Raji (cell line): ENCODE measurements around the gene MOGAT2.

Experiments
- POLR2A ChIP-seq: IDR thresholded peaks from 2 replicates; pipeline ENCODE4 v1.6.1; 2011; ENCODE audit warnings: low read depth, low read length, control low read depth; ENCODE audit not compliant: insufficient read depth

MOGAT2 gene

GRCh38 chr11:75717608-75718418, at the start of gene MOGAT2:
Gene MOGAT2 (plus strand): TSS chr11:75717838. CDS start chr11:75717889, 51 bp downstream.
- no peak for TF ChIP-seq POLR2A

DNA sequence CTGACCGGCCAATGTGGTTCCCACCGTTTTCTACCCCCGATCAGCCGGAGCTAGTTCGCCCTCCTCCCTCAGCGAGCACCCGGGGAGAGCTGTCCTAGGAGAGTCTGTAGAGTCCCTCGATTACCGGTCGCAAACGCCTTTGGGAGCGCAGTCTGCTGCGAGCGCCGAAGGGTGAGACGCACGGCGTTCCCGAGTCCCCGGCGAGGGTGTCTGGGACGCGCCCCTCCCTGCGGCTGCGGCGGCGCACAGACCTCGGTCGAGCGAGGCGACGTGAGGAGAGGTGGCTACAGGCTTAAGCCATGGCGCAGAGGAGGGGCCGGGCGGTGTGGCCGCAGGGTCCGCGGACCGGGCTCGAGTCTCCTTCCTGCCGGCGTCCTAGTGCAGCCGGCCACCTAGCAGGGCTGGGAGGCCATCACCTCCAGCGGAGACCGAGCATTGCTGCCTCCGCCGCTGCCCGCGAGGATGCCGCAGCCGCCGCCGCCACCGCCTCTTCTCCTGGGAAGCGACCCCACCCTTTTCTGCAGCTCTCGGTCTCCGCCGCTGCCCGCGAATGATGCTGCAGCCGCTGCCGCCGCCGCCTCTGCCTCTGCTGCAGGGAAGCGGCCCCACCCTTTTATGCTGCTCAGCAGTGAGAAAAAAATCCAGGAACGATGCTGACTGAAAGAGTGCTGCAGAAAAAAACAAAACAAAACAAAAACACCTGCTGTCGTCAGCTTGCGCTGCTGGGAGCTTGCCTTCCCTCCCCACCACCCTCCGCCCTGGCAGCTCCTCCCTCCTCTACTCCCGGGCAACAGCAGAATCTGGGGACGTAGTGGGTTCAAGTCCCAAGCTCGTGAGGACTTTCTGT, 49.0 kb upstream of the MOGAT2 start, which contains the start of gene MAP6:
MAP6 (minus strand) TSS at position 588 of the 847 bp plus-strand sequence. CDS start 669 bp downstream, outside the sequence.
- no peak for TF ChIP-seq POLR2A

DNA sequence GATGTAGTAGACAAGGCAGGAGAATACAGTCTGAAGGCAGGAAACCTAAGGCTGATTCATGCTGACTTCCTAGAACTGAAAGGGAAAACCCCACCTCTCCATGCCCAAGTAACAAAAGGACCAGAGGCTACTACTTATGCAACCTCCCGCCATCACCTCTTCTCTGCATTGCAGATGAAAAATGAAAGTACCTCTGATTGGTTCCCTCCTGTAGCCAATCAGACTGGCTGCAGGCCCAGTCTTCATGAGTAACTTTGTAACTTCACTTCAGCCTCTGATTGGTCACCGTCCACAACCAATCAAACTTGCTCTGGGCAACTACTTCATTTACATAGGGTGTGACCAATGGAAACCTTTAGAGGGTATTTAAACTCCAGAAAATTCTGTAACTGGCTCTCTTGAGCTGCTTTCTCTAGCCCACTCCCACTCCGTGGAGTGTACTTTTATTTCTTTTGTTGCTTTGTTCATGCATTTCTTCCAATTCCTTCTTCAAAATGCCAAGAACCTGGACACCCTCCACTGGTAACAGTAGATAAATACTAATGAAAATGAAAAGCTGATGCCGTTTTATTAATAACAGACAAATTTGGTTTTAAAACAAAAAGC, 43.6 kb upstream of the MOGAT2 start:
- no peak for TF ChIP-seq POLR2A

- no peak for TF ChIP-seq POLR2A
Measured at GRCh38 chr11:75677275-75677674, 40.4 kb upstream of the MOGAT2 start.

GRCh38 chr11:75677909-75678308, 39.7 kb upstream of the MOGAT2 start:
- no peak for TF ChIP-seq POLR2A

GRCh38 chr11:75678620-75679259, 38.9 kb upstream of the MOGAT2 start:
- TF ChIP-seq POLR2A: no peak

DNA sequence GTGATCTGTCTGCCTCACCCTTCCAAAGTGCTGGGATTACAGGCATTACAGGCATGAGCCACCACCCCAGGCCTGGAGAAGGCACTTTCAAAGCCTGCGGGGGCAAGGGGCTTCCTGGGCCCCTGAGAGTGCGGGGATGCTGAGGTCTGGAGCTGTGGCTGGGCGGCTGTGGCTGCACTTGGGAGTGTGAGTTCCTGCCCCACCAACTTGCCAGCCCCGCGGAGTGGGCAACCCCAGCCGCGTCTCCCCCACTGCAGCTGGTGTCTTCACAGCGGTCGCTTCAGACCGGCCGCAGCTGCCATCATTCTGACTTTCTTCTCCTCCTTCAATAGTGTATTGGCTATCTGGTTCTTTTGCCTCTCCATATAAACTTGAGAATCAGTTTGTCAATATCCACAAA, 38.1 kb upstream of the MOGAT2 start:
- no peak for TF ChIP-seq POLR2A

- no peak for TF ChIP-seq POLR2A
Measured at GRCh38 chr11:75689863-75690609, 27.6 kb upstream of the MOGAT2 start.

DNA sequence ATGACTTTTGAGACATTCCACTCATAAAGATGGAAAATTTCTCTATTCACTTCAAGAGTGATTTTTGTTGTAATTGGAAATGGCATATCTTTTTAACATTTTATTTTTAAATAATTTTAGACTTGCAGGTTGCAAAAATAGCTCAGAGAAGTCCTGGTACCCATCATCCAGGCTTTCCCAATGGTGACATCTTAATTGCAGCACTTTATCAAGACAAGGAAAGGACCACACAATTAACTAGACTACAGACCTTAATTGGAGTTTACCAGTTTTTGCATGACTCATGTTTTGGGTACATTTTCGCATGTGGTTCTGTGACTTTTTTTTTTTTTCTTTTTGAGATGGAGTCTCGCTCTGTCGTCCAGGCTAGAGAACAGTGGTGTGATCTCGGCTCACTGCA, 25.8 kb upstream of the MOGAT2 start:
- TF ChIP-seq POLR2A: no peak

DNA sequence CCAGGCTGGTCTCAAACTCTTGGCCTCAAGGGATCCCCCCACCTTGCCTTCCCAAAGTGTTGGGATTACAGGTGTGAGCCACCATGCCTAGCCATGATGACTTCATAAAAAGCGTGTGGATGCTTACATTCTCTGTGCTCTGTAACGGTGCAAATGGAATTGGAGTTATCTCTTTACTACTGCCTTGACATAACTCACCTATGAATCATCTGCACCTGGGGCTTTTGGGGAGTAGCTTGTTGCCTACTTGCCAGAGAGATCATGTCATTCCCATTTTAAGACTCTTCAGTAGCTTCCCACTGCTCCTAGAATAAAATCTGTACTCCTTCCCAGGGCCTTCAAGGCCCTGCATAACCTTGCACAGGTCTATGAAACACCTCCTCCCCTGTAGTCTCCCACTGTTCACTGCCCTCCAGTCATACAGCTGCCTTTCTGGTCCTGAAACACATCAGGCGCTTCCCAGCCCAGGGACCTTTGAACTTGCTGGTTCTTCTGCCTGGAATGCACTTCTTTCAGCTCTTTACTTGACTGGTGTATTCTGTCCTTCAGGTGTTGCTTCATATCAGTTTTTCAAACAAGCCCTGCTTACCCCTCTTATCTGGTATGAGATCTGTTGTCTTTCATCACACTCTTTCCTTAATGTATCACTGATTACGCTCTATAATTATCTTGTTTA, 19.6 kb upstream of the MOGAT2 start:
- TF ChIP-seq POLR2A: no peak

GRCh38 chr11:75700940-75701339, 16.7 kb upstream of the MOGAT2 start:
- no peak for TF ChIP-seq POLR2A

GRCh38 chr11:75703695-75704237, 13.9 kb upstream of the MOGAT2 start:
- no peak for TF ChIP-seq POLR2A

GRCh38 chr11:75705541-75705940, 12.1 kb upstream of the MOGAT2 start:
- no peak for TF ChIP-seq POLR2A
